Measurements from ENCODE around the gene CDK5RAP1. TPM values are rescaled to one million over a fixed set of nuclear protein-coding genes. Genes with fewer than 3 reads are reported as not detected.

Gene CDK5RAP1
- total and polyA plus RNA-seq, 2 of the 8 experiments (the other 6 are each of a cell fraction or from before 2014, with no cell fraction given), result 37.8 to 46.6 TPM

- CTCF ChIA-PET (ENCODE audit: partially characterized antibody), result no interaction called here
- WGBS, 2 experiments (ENCODE audit: extremely low coverage in 1 of 2, insufficient coverage in 1 of 2, insufficient read length in 1 of 2, insufficient replicate concordance in 2 of 2, low coverage in 1 of 2, low lambda C conversion rate in 2 of 2, missing lambda C conversion rate in 1 of 2), result 89% methylated on average over 15 of the region's 15 CpGs; no CpG with 5 or more reads in 1 of the 2 experiments
- no peak for TF ChIP-seq JUN (IDR thresholded peaks at IDR 0.05; ENCODE audit: low read depth, low read length)
- TF ChIP-seq SUZ12 (IDR thresholded peaks at IDR 0.05; ENCODE audit: low read length), result no peak
- TF ChIP-seq CREB1 (IDR thresholded peaks at IDR 0.05), result no peak
- no peak for TF ChIP-seq TAF7 (optimal IDR thresholded peaks at IDR 0.05; ENCODE audit: borderline replicate concordance, low read depth, low read length)
- TF ChIP-seq HDAC6 (IDR thresholded peaks at IDR 0.05; ENCODE audit: low read depth, low read length), result no peak
- no peak for TF ChIP-seq KDM5A (IDR thresholded peaks at IDR 0.05; ENCODE audit: low read length)
- TF ChIP-seq JUND (IDR thresholded peaks at IDR 0.05; ENCODE audit: low read length), result no peak
- no peak for TF ChIP-seq HDAC2 (IDR thresholded peaks at IDR 0.05; ENCODE audit: borderline replicate concordance in 1 of 2, low read depth in 2 of 2, low read length in 2 of 2)
- TF ChIP-seq RNF2 (IDR thresholded peaks at IDR 0.05; ENCODE audit: borderline replicate concordance, low read depth, low read length, missing control alignments, poor library complexity, severe bottlenecking), result no peak
- TF ChIP-seq CEBPB (IDR thresholded peaks at IDR 0.05; ENCODE audit: low read depth, low read length), result no peak
- no peak for TF ChIP-seq SRF (IDR thresholded peaks at IDR 0.05; ENCODE audit: low read depth, low read length)
- no peak for TF ChIP-seq SIN3A (conservative IDR thresholded peaks at IDR 0.05 in 1 of 2, IDR thresholded peaks at IDR 0.05 in 1 of 2; ENCODE audit: low read depth in 1 of 2, low read length in 2 of 2)
- TF ChIP-seq MAX (IDR thresholded peaks at IDR 0.05), result no peak
Observed at GRCh38 chr20:33410081-33410742, 8.9 kb upstream of the CDK5RAP1 start.

More at GRCh38 chr20:33410081-33410742, 8.9 kb upstream of the CDK5RAP1 start:
- Histone ChIP-seq H2BK20ac (ENCODE audit: low read length) (no peak overlapping the region), H3K18ac (ENCODE audit: extremely low read depth, low read length) (no peak overlapping the region), H3K79me1 (ENCODE audit: low read depth, low read length) (no peaks in the 10 kb centered on the region; the same call in 1 of the 2 replicates), H3K56ac (replicated peaks; ENCODE audit: insufficient read length, low read depth, low read length) (no peak overlapping the region), H4K20me1 (replicated peaks in 1 of 2; ENCODE audit: control insufficient read depth in 1 of 2, insufficient read depth in 2 of 2, low read length in 2 of 2) (peaks cover 0 to 2% of the 10 kb centered on the region in 2 experiments), H4K5ac (ENCODE audit: insufficient read length, low read depth, low read length) (no peak overlapping the region), H2AK5ac (ENCODE audit: low read depth, low read length) (no peak overlapping the region), H2BK15ac (ENCODE audit: low read length) (no peak overlapping the region), H3K9ac (replicated peaks in 1 of 4; ENCODE audit: extremely low read depth in 1 of 4, low read depth in 3 of 4, low read length in 3 of 4) (no peak overlapping the region), H3K4me1 (replicated peaks in 1 of 4; ENCODE audit: control insufficient read depth in 3 of 4, insufficient read depth in 4 of 4, low read length in 3 of 4) (no peaks in the 10 kb centered on the region), H3K23ac (ENCODE audit: insufficient read length) (no peak overlapping the region), H3K27me3 (replicated peaks in 1 of 4; ENCODE audit: control insufficient read depth in 3 of 4, extremely low read depth in 1 of 4, insufficient read depth in 3 of 4, low read length in 3 of 4) (no peaks in the 10 kb centered on the region), H3K14ac (ENCODE audit: insufficient read length) (no peak overlapping the region), H3K27ac (ENCODE audit: low read depth, low read length) (no peak overlapping the region), H3K4ac (replicated peaks; ENCODE audit: insufficient read length, low read depth, low read length) (no peak overlapping the region), H2BK120ac (replicated peaks; ENCODE audit: low read depth, low read length) (no peak overlapping the region), H3K36me3 (ENCODE audit: control insufficient read depth in 2 of 4, insufficient read depth in 4 of 4, low read length in 3 of 4) (no peaks in the 10 kb centered on the region; a peak in 1 of 8 replicates), H2BK5ac (ENCODE audit: low read depth, low read length) (no peak overlapping the region), H3K23me2 (ENCODE audit: low read depth, low read length) (no peaks in the 10 kb centered on the region), H4K8ac (ENCODE audit: extremely low read depth, insufficient read depth, low read length) (no peak overlapping the region), H2AFZ (ENCODE audit: low read length) (no peak overlapping the region), H3K4me3 (ENCODE audit: extremely low read depth in 1 of 4, insufficient read depth in 2 of 4, low read depth in 3 of 4, low read length in 4 of 4) (no peak overlapping the region), H3K4me2 (ENCODE audit: insufficient read depth in 1 of 2, low read depth in 2 of 2, low read length in 2 of 2) (no peak overlapping the region), H2BK12ac (ENCODE audit: low read depth, low read length) (no peak overlapping the region), H4K91ac (replicated peaks; ENCODE audit: insufficient read length, low read length) (no peak overlapping the region), H3K9me3 (ENCODE audit: insufficient read depth in 2 of 2, low read depth in 1 of 2, low read length in 1 of 2) (no peaks in the 10 kb centered on the region), H3K79me2 (ENCODE audit: control insufficient read depth in 1 of 2, insufficient read depth in 2 of 2, low read length in 2 of 2) (no peaks in the 10 kb centered on the region)
- POLR2A ChIA-PET (ENCODE audit: partially characterized antibody), result interaction anchor here (2.1 kb wide), 1 partner anchor 257 kb away, joined by 5 read pairs; the partner anchor contains the start of gene ACTL10
- no peak for DNase-seq (ENCODE audit: low read depth in 1 of 2, low spot score in 2 of 2)
- FAIRE-seq, result no peak

All from H1 (cell line).